ENCODE measurements around the gene CASP12. TPM values are rescaled to one million over a fixed set of nuclear protein-coding genes. Genes with fewer than 3 reads are reported as not detected.

The CASP12 gene
- total RNA-seq, 1 donor from 2014 or later, result not detected

DNA sequence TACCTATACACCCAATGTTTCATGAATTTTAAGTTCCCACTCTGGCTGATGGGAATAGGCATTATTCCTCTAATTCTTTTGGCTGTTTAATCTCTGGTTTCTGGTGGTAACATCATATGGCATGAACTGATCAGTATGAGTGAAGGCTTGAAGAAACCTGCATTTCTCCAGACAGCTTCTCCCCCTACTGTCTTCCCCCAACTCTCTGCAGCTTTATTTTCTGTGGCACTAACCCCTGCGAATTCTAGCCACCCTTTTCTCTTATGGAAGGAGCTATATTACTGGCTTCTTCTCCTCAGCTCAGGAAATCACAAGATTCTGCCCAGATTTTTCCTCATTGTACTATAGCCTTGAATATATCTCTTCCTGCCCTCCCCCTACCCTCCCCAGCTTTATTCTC lies 57.1 kb downstream of the CASP12 start:
- DNase-seq (ENCODE audit: low read depth), result no peak

DNA sequence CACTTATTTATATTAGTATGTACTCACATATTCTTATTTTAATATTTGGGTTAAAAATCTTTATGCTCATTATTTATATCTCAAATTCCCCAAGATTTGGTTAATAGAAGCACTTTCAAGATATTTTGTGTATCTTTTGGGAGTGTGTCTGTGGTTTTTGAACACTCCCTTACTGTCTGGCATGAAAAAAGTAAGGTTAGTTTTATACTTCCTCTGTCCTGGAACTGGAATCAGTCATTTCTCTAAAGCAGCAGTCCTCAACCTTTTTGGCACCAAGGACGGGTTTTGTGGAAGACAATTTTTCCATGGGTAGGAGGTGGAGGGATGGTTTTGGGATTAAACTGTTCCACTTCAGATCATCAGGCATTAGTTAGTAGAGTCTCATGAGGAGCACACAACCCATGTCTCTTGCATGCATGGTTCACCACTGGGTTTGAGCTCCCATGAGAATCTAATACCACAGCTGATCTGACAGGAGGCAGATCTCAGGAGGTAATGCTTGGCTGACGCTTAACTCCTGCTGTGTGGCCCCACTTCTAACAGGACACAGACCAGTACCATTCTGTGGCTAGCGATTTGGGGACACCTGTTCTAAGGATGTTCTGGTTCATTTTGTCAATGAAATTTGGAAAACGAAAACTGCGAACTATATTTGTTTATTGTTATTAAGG lies 60.2 kb downstream of the CASP12 start:
- DNase-seq (ENCODE audit: low read depth), result no peak

DNA sequence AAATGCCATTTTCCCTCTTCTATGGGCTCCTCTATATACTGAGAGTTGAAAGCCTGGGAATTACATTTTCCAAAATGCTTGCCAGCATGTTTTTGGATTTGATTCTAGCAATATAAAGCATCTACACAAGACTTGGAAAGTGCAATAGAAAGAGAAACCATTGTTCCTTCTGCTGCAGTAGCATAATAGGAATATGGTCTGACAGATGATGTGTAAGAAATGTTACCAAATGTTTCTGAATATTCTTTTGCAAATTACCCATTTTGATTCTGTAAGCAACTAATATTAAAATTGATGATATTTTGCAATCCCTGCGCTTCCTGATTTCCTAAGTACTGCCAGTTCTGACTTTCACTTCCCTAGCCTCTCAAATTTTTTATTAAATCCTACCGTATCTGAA lies 61.6 kb downstream of the CASP12 start:
- no peak for DNase-seq (ENCODE audit: low read depth)

Other genes starting within 250 kb of the CASP12 start
- gene CASP4, start 70.1 kb upstream of the CASP12 start, total RNA-seq, result 54.0 and 59.5 TPM in 2 replicates
- not detected in 2 replicates for gene CASP5, start 124.7 kb upstream of the CASP12 start, total RNA-seq
- 2.2 and 2.9 TPM in 2 replicates for gene CASP1, start 136.7 kb upstream of the CASP12 start, total RNA-seq
- gene CARD16, start 146.9 kb upstream of the CASP12 start, total RNA-seq, result not detected in 2 replicates
- gene CARD18, start 241.3 kb upstream of the CASP12 start, total RNA-seq, result not detected in 2 replicates